ENCODE measurements around the gene RELN.

Gene RELN

DNA sequence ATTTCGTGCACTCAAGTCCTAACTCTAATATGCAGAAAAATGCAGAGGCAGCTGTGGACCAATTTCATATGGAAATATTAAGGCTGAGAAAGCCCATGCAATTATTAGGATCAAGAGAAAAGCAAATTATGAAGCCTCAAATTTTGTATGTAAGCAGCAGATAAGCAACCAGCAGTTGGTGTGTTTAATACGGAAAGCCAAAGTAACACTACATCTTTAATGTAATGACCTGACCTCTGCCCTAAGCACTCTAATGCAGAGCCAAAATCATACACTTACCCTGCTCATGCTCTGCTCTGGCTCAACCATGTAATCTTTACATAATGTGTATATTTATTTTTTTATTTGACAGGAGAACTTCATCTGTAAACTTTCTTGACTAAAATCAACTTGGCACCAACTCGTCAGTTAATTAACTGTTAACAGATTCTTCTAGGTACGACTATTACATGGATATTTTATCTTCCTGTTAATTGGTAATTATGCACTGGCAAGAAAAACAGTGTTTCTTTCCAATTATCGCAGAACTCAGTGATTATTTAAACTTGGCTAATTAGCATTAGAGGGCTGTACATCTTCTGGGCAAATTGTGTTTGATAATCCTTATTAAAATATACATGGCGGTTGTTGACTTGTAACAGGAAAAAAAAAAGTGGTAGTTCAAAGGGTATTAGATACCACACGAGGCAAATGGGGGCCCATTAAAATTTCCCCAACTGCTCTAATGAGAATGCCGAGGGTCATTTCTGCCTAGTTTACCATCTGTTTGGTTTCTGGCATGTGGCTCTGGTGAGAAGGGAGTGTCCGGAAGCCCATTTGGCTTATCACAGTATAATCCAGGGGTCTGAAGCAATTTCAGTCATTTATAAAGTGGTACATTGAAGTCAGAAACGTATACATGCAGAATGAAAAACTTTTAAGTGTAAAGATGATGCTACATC lies 94.5 kb downstream of the RELN start:
- no peak for DNase-seq (ENCODE audit: extremely low spot score)
- TF ChIP-seq, protein P1, sequence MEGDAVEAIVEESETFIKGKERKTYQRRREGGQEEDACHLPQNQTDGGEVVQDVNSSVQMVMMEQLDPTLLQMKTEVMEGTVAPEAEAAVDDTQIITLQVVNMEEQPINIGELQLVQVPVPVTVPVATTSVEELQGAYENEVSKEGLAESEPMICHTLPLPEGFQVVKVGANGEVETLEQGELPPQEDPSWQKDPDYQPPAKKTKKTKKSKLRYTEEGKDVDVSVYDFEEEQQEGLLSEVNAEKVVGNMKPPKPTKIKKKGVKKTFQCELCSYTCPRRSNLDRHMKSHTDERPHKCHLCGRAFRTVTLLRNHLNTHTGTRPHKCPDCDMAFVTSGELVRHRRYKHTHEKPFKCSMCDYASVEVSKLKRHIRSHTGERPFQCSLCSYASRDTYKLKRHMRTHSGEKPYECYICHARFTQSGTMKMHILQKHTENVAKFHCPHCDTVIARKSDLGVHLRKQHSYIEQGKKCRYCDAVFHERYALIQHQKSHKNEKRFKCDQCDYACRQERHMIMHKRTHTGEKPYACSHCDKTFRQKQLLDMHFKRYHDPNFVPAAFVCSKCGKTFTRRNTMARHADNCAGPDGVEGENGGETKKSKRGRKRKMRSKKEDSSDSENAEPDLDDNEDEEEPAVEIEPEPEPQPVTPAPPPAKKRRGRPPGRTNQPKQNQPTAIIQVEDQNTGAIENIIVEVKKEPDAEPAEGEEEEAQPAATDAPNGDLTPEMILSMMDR (IDR thresholded peaks at IDR 0.05; ENCODE audit: control extremely low read depth, extremely low read depth, low read depth, missing control alignments): no peak
- POLR2A ChIA-PET: no interaction called here
- CTCF ChIA-PET: no interaction called here

DNA sequence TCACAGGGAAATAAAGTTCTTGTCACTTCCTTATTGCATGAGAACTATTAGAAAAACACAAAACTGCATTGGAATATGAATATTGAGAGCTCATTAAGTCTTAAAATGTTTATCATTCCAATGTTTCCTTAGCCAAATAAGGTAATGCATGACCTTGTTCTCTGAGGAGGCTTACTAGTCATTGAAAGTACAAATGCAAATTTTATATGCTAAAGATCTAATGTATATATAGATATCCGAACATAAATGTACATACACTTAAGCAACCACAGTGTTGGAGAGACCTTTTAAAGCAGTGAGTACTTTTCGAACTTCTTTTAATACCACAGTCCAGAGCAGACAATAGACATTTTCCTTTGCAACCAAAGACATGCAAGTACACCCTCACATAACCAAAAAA lies 96.1 kb downstream of the RELN start:
- DNase-seq (ENCODE audit: extremely low spot score): no peak

DNA sequence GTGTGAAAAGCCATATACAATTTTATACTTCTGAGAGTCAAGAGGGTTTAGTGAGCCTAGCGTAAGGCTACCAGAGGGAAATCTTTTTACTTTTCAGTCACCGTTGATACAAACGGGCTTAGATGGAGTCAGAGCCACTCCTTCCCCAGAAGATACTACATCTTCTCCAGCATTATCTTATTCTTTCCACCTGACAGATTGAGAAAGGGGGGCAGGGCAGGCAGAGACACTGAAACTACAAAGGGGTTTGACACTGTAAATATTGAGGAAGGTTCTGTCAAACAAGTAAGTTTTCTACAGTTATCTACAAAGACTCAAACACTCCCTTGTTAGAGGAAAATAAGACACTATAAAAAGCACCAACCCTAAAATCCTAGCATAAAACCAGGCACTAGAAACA lies 100.0 kb downstream of the RELN start:
- TF ChIP-seq, protein P1 (IDR thresholded peaks at IDR 0.05; ENCODE audit: control extremely low read depth, extremely low read depth, low read depth, missing control alignments): no peak
- no peak for DNase-seq (ENCODE audit: extremely low spot score)
- CTCF ChIA-PET: interaction anchor here (1.0 kb wide), 1 partner anchor 9 kb away, joined by 3 read pairs; no protein-coding TSS in a partner anchor
- POLR2A ChIA-PET: no interaction called here

More for the DNA sequence above, 96.1 kb downstream of the RELN start:
- ChIA-PET POLR2A (no interaction called here), CTCF (no interaction called here)
- TF ChIP-seq, protein P1 (IDR thresholded peaks at IDR 0.05; ENCODE audit: control extremely low read depth, extremely low read depth, low read depth, missing control alignments): no peak

DNA sequence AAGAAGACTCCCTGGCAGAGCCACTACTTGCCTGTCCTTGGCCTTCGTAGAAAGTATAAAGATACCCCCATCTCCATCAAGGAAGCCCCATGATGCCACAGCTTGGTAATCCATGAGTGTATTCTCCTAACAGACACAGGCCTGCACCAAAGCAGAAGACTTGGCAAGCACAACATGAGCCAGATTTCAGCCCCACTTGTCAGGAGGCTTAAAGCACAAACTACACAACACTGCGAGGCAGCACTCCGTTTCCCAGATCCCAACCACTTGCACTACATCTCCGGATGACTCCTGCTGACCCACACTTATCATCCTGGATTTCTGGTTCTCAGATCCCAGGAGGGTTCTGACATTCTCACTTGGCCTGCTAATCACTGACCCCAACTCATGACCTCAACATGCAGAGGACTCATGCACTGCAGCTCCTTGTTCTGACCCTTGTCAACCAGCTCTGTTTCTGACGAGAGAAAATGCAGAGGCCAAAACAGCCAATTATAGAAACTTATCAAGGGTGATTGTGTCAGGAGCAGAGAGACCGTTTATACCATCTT lies 100.8 kb downstream of the RELN start:
- ChIA-PET POLR2A (no interaction called here), CTCF (interaction anchor here (1.0 kb wide), 2 partner anchors 9 to 18 kb away, joined by 3 read pairs; no protein-coding TSS in a partner anchor)
- TF ChIP-seq, protein P1 (IDR thresholded peaks at IDR 0.05; ENCODE audit: control extremely low read depth, extremely low read depth, low read depth, missing control alignments): no peak
- DNase-seq (ENCODE audit: extremely low spot score): no peak

DNA sequence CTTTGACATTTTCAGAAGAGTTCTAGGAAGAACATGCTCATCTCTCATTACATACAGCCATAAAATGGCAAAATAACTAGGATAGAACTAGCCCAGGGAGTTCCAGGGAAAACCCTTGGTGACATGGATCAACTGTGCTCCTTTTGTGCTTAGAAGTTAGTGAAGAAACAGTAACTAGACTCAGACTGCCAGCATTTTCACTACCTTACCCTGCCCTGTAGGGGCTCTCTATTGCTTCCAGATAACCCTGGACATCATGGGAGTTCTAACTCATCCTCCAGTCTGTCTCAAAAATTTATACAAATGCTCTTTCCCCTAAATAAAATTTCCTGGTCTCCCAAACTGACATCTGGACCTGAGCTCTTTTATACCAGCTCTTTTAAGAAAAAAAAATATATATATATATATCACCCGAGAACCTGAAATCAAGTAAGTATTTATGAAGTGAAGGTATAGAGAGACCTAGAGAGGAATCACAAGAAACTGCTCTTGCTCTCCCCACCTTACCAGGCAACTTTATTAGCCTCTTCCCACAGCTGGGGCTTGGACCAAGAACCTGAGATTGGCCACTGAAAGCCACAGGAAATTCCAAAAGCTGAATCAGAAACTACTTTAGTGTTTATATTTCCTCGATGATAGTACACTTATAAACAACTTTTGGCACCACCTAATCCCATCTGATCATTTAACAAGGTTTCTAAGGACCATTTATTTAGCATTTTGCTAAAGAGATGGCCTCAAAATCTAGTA lies 101.4 kb downstream of the RELN start:
- DNase-seq (ENCODE audit: extremely low spot score): no peak
- POLR2A ChIA-PET: no interaction called here
- TF ChIP-seq, protein P1 (IDR thresholded peaks at IDR 0.05; ENCODE audit: control extremely low read depth, extremely low read depth, low read depth, missing control alignments): no peak
- CTCF ChIA-PET: interaction anchor here (1.0 kb wide), 2 partner anchors 8 to 18 kb away, joined by 3 read pairs; no protein-coding TSS in a partner anchor

DNA sequence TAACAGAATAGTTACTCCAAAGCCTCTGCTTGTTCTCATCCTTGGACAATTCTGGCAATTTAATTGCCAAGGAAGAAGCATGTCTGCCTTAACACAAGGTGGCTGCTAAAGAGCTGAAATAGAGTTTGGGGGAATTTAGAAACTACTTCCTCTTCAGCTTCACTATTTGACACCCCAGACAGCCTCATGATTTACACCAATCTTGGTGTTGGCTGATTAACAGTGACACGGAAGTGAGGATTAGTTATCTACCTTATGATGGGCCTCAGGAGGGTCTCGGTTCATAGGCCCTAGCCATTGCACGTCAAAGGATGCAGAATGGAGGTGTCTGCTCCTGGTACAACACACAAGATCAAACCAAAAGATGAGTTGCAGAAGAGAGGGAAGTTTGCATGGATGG lies 102.4 kb downstream of the RELN start:
- ChIA-PET CTCF (no interaction called here), POLR2A (no interaction called here)
- DNase-seq (ENCODE audit: extremely low spot score): no peak
- TF ChIP-seq, protein P1 (IDR thresholded peaks at IDR 0.05; ENCODE audit: control extremely low read depth, extremely low read depth, low read depth, missing control alignments): no peak
